HG03565 (cell line): ENCODE results near the gene NAA10.

Source experiments
- ATAC-seq: cut with Tn5 transposase; IDR thresholded peaks from one replicate; pipeline ENCODE4 v1.9.1; 2021; ENCODE audit warnings: mild to moderate bottlenecking, moderate library complexity; ENCODE audit not compliant: unreplicated experiment

NAA10 gene

DNA sequence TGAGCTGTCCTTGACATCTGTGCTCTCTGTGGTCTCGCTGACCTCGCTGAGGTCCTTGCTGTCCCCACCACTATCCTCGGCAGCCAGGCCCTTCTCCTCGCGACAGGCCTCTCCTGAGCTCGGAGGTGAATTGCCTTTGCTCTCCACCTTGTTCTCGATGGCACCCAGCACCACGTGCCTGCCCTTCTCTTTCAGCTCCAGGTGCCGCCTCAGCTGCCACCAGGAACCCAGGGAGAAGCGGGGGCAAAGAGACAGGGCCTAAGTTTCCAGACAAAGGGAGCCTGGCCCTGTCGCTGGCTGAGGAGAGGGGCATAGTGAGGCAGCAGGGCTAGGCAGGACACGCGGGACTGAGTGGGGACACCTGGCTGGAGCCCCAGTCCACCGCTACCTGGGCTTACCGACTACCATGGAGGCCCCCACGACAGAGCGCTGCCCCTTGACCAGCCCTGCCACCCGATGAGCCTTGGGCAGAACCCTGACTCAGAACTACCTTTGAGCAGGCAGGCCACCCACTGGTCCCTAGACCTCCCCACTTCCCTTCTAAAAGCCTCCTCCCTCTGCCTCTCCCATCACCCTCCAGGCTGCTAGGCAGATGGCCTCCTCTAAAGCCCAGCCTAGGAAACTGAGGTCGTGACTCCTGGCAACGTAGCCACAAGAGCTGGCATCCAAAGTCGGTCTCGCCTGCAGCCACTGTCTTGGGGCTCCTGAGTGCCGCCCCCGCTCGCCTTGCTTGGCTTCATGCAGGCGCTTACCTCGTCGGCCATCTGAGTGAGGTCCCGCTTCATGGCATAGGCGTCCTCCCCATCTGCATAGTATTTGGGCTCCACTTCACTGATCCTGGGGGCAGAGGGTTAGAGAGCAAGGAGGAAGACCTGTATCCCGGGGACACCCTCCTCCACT lies 4.6 kb downstream of the NAA10 start:
- ATAC-seq: no peak

DNA sequence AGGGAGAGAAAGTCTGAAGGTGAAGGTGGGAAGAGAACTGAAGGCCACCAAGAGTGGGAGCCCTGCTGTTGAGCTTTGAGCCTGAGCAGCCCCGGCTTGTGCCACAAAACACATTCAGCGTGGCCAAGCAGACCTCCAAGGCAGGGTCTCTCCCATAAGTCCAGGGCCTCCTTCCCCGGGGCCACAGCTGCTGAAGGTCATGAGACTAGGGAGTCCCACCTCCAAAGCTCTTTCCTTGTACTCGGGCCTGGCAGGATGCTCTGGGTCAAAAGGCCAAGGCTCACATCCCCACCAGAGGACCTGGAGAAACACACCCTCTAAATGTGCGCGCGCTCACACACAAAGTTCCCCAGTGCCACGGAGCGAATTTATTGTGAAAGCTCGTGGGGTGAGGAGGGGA lies 5.3 kb downstream of the NAA10 start:
- ATAC-seq: no peak

GRCh38 chrX:153928846-153929245 lies 6.0 kb downstream of the NAA10 start:
- ATAC-seq: no peak

- ATAC-seq: peak; percentile 67
Observed at GRCh38 chrX:153927922-153928760, 6.7 kb downstream of the NAA10 start.

- ATAC-seq: no peak
Observed at GRCh38 chrX:153927672-153927921, 7.2 kb downstream of the NAA10 start.

DNA sequence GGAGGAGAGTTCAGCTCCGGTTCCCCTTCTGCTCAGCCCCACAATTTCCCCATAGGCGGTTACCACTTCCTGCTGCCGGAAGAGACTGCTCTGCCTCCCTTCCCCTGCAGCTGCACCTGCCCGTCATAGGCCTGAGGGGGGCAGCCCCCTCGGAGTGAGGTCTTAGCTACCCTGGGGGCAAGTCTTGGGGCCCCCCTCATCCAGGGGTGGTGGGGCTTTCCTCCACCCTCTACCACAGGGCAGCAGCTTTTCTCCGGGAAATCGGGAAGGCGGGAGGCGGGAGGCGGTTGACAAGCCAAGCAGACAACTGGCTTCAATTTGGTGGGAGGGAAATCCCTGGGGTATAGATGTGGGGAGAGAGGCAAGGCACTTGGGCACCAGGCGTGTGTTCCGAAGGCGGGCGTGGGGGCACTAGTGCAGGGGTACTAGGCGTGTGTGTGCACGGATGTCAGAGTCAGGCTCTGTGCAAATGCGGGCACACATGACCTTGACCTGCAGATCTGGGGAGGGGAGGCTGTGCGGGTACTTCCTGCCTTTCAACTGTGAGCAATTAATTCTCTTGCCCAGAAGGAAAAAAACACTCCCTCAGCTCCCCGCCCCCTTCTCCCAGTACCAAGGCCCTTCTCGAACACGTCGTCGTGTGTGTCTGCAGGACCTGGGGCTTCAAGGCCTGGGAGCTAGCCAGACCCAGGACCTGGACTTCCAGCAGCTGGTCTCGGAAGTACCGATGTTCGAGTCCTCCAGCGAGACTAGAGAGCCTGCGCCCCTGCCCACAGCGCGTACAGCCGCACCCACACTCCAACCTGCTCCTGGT lies 7.8 kb downstream of the NAA10 start:
- no peak for ATAC-seq

GRCh38 chrX:153926552-153926857 lies 8.3 kb downstream of the NAA10 start:
- no peak for ATAC-seq

- ATAC-seq: no peak
Observed at GRCh38 chrX:153925739-153926551, 8.9 kb downstream of the NAA10 start, which contains the start of gene ARHGAP4. TSS of gene ARHGAP4 (minus strand) at chrX:153926264. CDS start at chrX:153926202, 62 bp downstream.

GRCh38 chrX:153925387-153925738 lies 9.5 kb downstream of the NAA10 start:
- ATAC-seq: no peak

DNA sequence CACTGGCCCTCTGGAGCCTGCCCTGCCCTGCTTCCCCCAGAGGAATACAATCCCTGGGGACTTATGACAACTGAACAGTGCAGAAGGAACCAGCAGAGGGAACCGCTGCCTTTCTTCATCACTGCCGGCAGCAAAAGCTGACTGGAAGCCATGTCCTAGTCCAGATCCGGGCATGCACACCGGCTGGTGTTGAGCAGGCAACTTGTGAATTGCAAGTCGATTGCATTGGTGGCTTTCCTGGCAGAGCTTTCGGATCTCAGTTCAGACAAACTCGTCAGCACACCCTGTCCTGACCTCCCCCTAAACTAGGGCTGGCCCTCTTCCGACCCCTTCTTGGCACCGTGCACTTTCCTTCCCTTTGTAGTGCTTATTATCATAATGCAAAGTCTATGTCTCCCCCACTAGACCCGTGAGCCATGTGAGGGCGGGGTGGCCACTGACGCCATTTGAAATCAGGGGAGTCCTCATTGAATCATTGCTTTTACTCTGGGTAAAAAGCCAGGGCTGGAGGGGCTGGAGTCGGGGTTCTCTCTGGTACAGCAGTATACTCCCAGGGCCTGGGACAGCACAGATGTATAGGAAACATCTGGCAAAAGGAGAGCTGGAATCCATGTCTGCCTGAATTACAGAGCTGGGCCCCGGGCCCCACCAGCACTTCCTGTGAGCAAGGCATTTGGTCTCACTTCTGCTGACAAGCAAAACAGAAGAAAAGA lies 10.5 kb downstream of the NAA10 start:
- ATAC-seq: no peak

GRCh38 chrX:153922932-153923857 lies 11.6 kb downstream of the NAA10 start:
- no peak for ATAC-seq

- no peak for ATAC-seq
Observed at GRCh38 chrX:153921511-153922446, 13.1 kb downstream of the NAA10 start.

DNA sequence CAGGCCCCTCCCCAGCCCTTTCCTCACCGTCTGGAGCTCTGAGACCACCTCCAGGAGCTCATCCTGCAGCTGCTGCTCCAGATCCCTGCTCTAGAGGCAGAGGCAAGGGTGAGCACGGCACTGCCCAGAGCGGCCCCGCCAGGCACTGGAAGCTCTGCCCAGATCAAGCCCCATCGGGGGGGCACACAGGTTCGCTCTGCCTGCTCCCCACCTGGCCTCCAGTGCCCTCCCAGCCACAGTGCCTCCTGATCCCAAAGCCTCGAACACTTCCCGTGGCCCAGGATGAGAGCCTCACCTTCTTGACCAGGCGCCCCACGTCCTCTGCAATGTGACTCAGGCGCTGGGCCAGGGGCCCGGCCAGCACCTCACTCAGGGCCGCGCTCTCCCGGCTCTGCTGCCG lies 13.8 kb downstream of the NAA10 start:
- ATAC-seq: no peak

GRCh38 chrX:153920546-153920945 lies 14.3 kb downstream of the NAA10 start:
- ATAC-seq: no peak

GRCh38 chrX:153919281-153919680 lies 15.6 kb downstream of the NAA10 start:
- ATAC-seq: no peak

- ATAC-seq: no peak
Observed at GRCh38 chrX:153917869-153918268, 17.0 kb downstream of the NAA10 start.

GRCh38 chrX:153913701-153914100 lies 21.1 kb downstream of the NAA10 start:
- no peak for ATAC-seq

GRCh38 chrX:153913211-153913610 lies 21.6 kb downstream of the NAA10 start:
- no peak for ATAC-seq
